LNCAP (cell line): ENCODE results near the gene SLC2A13.

Source experiments
- CTCF ChIP-seq: fragments of 450-650 bp; IDR thresholded peaks from 2 replicates; pipeline ENCODE4 v1.5.1; 2017; ENCODE audit warnings: mild to moderate bottlenecking

Gene SLC2A13

GRCh38 chr12:40015881-40016280, 90.0 kb downstream of the SLC2A13 start:
- TF ChIP-seq CTCF, result no peak

GRCh38 chr12:40015345-40015744, 90.5 kb downstream of the SLC2A13 start:
- TF ChIP-seq CTCF, result no peak

- TF ChIP-seq CTCF, result no peak
Measured at GRCh38 chr12:40013847-40014246, 92.0 kb downstream of the SLC2A13 start.

GRCh38 chr12:40013292-40013691, 92.6 kb downstream of the SLC2A13 start:
- TF ChIP-seq CTCF, result no peak

- no peak for TF ChIP-seq CTCF
Measured at GRCh38 chr12:40012711-40013110, 93.2 kb downstream of the SLC2A13 start.

GRCh38 chr12:40011775-40012129, 94.1 kb downstream of the SLC2A13 start:
- TF ChIP-seq CTCF, result no peak

- peak; percentile 89 for TF ChIP-seq CTCF
Measured at GRCh38 chr12:40010899-40011774, 94.7 kb downstream of the SLC2A13 start.
